ENCODE results near the gene AGAP9.

Gene AGAP9

DNA sequence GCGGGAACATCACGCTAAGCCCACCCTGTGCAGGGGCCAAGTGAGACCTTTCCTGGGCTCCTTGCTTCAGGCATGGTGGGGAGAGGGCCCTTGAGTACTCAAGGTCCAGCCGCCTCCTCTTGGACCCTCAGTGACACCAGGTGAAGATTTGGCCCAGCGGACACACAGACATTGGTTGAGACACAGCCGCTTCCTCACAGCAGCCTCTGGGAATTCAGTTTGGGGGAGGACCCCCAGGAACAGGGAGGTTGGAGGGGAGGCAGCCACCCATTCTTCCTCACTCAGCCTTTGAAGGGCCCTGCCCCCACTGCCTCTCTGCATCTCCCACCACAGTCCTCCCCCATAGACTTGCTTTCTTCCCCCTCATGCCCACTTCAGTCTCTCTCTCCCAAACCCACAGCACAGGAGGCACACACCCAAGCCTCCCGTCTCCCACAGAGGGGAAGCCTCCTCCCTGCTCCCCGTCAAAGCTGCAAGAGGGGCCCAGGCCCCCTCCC, 71.4 kb downstream of the AGAP9 start:
- no peak for DNase-seq (ENCODE audit: low read depth)
- TF ChIP-seq, protein P1, sequence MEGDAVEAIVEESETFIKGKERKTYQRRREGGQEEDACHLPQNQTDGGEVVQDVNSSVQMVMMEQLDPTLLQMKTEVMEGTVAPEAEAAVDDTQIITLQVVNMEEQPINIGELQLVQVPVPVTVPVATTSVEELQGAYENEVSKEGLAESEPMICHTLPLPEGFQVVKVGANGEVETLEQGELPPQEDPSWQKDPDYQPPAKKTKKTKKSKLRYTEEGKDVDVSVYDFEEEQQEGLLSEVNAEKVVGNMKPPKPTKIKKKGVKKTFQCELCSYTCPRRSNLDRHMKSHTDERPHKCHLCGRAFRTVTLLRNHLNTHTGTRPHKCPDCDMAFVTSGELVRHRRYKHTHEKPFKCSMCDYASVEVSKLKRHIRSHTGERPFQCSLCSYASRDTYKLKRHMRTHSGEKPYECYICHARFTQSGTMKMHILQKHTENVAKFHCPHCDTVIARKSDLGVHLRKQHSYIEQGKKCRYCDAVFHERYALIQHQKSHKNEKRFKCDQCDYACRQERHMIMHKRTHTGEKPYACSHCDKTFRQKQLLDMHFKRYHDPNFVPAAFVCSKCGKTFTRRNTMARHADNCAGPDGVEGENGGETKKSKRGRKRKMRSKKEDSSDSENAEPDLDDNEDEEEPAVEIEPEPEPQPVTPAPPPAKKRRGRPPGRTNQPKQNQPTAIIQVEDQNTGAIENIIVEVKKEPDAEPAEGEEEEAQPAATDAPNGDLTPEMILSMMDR (conservative IDR thresholded peaks at IDR 0.05; ENCODE audit: control insufficient read depth, insufficient read depth, low read depth, low read length), result no peak
- H3K4me3 ChIP-seq (ENCODE audit: control insufficient read depth, low read depth, low read length), result no peak overlapping the region
